Lower lobe of right lung (tissue), 2 donors: ENCODE measurements around the gene CHD9. TPM values are rescaled to one million over a fixed set of nuclear protein-coding genes. Genes with fewer than 3 reads are reported as not detected.

Source experiments
- ATAC-seq, 2 donors: fragments of 200-7000 bp; cut with Tn5 transposase; one replicate each; pipeline ENCODE4 v1.9.1; 2020 to 2022; ENCODE audit warnings: mild to moderate bottlenecking in 2 of 2, moderate library complexity in 2 of 2
- DNase-seq: peaks from one replicate; pipeline ENCODE4 v3.0.0-alpha.2; 2020
- H3K27ac ChIP-seq: fragments of 200-600 bp; one replicate; pipeline ENCODE4 v1.8.0; 2022
- H3K27me3 ChIP-seq: fragments of 200-600 bp; one replicate; pipeline ENCODE4 v1.8.0; 2022; ENCODE audit warnings: low read depth
- H3K36me3 ChIP-seq: fragments of 200-600 bp; one replicate; pipeline ENCODE4 v1.8.0; 2022; ENCODE audit warnings: mild to moderate bottlenecking
- H3K4me1 ChIP-seq: fragments of 200-600 bp; one replicate; pipeline ENCODE4 v1.8.0; 2022
- H3K4me3 ChIP-seq: fragments of 200-600 bp; one replicate; pipeline ENCODE4 v1.8.0; 2022; ENCODE audit warnings: mild to moderate bottlenecking
- H3K9me3 ChIP-seq: fragments of 200-600 bp; one replicate; pipeline ENCODE4 v1.8.0; 2022
- intact Hi-C: fragments of 100-400 bp; cut with DNase I; formaldehyde crosslinking; loops from one replicate; pipeline ENCODE4 v1.11.0; 2022
- total RNA-seq: library from RNA; stranded (reverse); fragmentation: NEBNext Ultra II Directional; extraction: Animal tissue kit (Norgen Biotek cat#: 25700); gene quantifications from one replicate; pipeline ENCODE4 v1.2.1, GENCODE V29; 2021
- TF ChIP-seq, protein P1 (sequence below): fragments of 200-600 bp; IDR thresholded peaks from one replicate; pipeline ENCODE4 v1.8.0; 2022; ENCODE audit warnings: antibody characterized with exemption, mild to moderate bottlenecking
- donor health status: DM: no; HTN: yes; CAD: no; lungs with severe emphysema.

Gene CHD9
- total RNA-seq, 1 donor from 2014 or later, result 73.1 TPM

DNA sequence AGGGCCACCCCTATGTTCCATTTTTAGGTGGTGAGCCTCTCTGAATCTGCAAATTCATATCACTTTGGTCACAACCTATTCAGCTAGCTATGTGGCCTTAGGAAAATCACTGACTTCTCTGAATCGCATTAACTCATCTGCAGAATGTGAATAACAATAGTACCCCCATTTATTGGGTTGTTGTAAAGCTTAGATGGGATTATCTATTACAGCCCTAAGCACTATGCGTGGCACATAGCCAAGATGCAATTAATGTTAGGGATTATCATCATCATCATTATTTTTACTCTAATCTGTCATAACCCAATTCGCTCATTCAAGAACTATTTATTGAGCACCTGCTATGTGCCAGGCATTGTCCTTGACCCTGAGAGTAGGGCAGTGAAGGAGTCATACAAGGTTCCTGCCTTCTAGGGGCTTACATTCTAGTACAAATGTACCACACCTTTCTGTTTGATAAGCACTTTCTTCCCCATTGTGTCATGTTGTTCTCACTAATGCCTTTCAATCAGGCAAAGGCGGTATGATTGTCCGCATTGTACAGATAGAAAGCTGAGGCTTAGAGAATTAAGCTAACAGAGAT lies 38.5 kb downstream of the CHD9 start:
- DNase-seq, result no peak
- Histone ChIP-seq H3K4me1 (peaks cover 79% of the 10 kb centered on the region), H3K9me3 (no peaks in the 10 kb centered on the region), H3K27ac (peak overlapping the region; percentile 82), H3K36me3 (no peaks in the 10 kb centered on the region), H3K27me3 (no peaks in the 10 kb centered on the region), H3K4me3 (no peak overlapping the region)
- TF ChIP-seq, protein P1, sequence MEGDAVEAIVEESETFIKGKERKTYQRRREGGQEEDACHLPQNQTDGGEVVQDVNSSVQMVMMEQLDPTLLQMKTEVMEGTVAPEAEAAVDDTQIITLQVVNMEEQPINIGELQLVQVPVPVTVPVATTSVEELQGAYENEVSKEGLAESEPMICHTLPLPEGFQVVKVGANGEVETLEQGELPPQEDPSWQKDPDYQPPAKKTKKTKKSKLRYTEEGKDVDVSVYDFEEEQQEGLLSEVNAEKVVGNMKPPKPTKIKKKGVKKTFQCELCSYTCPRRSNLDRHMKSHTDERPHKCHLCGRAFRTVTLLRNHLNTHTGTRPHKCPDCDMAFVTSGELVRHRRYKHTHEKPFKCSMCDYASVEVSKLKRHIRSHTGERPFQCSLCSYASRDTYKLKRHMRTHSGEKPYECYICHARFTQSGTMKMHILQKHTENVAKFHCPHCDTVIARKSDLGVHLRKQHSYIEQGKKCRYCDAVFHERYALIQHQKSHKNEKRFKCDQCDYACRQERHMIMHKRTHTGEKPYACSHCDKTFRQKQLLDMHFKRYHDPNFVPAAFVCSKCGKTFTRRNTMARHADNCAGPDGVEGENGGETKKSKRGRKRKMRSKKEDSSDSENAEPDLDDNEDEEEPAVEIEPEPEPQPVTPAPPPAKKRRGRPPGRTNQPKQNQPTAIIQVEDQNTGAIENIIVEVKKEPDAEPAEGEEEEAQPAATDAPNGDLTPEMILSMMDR, result no peak
- intact Hi-C loops, result no loop called here
- no peak for ATAC-seq

DNA sequence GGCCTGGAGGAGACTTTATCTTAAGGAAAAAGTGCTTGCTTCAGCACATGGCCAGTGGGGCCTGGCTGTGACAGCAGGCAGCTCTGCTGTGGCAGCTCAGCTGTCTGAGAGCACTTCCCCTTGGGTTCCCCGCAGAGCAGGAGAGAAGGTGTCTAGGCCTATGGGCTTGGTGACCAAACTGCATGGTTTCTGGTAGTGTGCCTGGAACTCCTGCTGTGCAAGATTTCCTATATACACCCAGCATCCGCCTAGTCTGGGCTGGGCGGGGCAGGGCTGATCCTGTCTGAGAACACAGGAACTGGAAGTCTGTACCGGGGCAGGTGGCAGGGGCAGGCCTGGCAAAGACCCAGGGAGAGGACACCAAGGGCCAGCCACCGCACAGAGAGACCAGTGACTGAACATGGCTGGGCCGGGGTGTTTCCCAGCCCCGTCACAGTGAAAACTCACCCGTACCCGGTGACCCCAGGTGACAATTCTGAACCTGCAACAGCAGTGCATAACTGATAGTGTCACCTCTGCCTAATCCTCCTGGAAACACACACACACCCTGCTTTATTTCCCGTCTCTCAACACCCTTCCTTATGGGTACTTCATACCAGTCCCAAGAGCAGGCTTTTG lies 39.3 kb downstream of the CHD9 start:
- TF ChIP-seq, protein P1, result no peak
- intact Hi-C loops, result no loop called here
- peak overlapping the region; percentile 17 for H3K4me3 ChIP-seq
- peak overlapping the region; percentile 82 for H3K27ac ChIP-seq
- H3K27me3 ChIP-seq, result no peaks in the 10 kb centered on the region
- ATAC-seq (peak; percentile 53 to 59), DNase-seq (peak; percentile 87)
- no peaks in the 10 kb centered on the region for H3K36me3 ChIP-seq
- peaks cover 83% of the 10 kb centered on the region for H3K4me1 ChIP-seq
- no peaks in the 10 kb centered on the region for H3K9me3 ChIP-seq

DNA sequence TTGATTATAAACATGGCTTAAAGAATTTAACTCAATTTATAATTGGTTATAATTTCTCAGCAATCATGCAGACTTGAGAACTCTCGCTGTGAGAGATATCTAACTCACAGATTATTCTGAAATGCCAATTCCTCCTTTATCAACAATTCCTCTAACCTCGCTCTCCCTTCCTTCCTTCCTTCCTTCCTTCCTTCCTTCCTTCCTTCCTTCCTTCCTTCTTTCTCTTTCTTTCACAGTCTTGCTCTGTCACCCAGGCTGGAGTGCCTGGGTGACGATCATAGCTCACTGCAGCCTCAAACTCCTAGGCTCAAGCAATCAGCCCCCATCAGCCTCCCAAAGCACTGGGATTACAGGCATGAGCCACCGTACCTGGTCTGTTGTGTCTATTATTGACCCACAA lies 42.4 kb downstream of the CHD9 start:
- ATAC-seq (no peak), DNase-seq (no peak)
- Histone ChIP-seq H3K36me3 (no peaks in the 10 kb centered on the region), H3K4me1 (peaks cover 81% of the 10 kb centered on the region), H3K9me3 (no peaks in the 10 kb centered on the region), H3K27me3 (no peaks in the 10 kb centered on the region), H3K27ac (no peak overlapping the region), H3K4me3 (no peak overlapping the region)
- TF ChIP-seq, protein P1, result no peak
- intact Hi-C loops, result no loop called here

DNA sequence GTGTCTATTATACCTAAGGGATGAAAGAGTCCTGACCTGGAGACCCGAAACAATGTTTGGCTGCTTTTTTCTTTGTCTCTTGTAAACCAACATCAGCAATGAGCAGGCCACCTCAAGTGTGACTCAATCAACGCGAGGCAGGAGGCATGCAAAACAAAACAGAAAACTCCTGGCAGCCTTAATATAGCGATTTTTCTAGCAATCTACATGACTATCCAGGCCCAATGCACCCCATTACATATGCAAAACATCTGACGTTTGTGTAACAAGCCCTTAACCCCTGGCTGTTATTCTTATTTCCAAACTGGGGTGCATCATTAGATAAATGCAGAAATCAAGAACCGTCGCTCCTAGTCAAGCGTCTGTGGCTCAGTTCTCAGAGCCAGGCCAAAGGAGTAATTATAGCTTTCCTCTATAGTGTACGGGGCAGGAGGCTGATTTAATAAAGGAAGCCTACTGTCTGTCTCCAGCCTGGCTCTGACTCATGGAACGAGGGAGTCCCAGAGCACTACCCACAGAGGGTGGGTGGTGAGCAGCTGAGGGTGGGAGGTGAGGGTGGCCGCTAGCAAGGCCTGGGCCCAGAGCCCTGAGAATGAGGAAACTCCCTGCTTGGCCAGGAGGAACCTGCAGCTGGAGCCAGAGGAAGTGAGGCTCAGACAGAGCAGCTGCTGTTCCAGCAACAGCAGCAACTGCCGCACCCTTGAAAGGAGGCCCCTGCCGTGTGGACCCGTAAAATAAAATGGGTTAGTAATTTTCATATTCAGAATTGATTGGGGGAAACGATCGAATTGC lies 43.9 kb downstream of the CHD9 start:
- H3K4me1 ChIP-seq, result peaks cover 77% of the 10 kb centered on the region
- ATAC-seq, result peak; percentile 73 to 86

More for the DNA sequence above, 43.9 kb downstream of the CHD9 start:
- intact Hi-C loops, result no loop called here
- no peaks in the 10 kb centered on the region for H3K36me3 ChIP-seq
- H3K9me3 ChIP-seq, result no peaks in the 10 kb centered on the region
- H3K27me3 ChIP-seq, result no peaks in the 10 kb centered on the region
- DNase-seq, result peak; percentile 89
- H3K27ac ChIP-seq, result peak overlapping the region; percentile 91
- peak overlapping the region; percentile 50 for H3K4me3 ChIP-seq
- TF ChIP-seq, protein P1, result no peak
